ENCODE data around the gene SRSF1.
A peak's percentile ranks its signal among the peaks of the same experiment; 100 is the strongest.
"Not testable (repeated sequence)": the region's sequence is repeated elsewhere in the genome, so short reads cannot be mapped to it uniquely, and the experiment has no call there.

The SRSF1 gene

DNA sequence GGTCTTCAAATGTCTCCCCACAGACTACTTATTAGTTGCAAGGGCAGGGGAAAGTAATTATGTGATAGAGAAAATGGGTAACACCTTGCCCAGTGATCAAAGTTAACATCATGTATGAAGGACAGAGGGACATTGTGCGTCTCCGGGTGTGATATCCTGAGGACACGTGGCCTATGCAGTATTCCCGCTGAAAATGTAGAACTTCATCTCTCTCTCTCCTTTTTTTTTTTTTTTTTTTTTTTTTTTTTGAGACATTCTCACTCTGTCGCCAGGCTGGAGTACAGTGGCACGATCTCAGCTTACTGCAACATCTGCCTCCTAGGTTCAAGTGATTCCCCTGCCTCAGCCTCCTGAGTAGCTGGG lies 43.9 kb downstream of the SRSF1 start:
- DNase-seq, result no peak

DNA sequence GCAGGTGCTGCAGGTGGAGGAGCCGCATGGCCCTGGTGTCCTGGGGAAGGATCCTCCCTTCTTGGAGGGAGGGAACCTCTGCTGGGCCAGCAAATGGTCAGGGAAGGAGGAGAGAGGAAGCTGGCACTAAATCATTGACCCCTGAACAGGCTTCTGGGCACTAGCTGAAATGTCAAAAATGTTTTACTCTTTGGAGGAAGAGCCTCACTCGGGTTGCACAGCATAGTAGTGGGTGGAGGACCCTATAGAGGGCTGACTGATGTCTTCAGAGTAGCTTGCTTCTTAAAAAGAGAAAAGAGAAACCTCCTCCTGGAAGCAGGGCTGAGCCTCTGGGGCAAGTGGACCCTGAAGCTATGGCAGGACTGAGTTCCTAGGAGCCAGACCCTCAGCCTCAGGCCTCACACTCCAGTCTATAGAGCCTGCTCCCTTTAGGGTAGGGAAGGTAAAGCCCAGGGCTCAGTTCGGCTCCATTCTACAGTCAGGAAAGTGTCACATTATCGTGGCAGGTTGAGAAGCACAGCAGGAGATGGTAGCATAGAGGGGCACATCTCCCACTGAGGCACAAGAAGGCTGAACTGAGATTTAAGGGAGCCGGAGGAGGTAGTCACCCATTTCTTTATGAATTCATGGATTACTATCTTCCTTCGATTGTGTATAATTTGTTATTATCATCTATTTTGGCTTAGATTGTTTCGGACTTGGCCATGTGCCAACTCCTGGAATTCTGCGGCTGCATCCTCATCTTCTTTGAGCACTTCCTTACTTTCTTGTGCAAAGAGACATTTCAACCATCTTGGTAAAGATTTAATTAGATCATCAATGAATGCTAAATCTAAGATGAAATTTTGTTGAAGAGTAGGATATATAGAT lies 44.5 kb downstream of the SRSF1 start:
- no peak for DNase-seq

DNA sequence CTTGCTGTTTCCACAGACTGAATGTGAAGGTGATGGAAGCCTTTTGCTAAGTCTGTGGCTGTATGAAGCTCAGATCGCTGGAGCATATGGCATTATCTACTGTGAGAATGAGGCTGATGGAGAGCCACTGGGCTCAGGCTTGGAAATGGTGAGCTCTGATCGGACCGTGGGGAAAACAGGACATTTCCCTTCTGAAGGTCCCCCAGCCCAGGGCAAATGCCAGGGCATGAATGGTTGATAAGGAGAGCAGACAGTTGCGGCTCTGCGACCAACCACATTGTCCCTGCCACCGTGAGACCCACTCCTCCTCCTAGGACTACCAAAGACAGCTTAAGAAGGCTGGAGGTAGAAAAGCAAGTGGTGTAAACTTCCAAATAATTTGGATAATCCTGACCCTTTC lies 47.1 kb downstream of the SRSF1 start:
- no peak for DNase-seq

DNA sequence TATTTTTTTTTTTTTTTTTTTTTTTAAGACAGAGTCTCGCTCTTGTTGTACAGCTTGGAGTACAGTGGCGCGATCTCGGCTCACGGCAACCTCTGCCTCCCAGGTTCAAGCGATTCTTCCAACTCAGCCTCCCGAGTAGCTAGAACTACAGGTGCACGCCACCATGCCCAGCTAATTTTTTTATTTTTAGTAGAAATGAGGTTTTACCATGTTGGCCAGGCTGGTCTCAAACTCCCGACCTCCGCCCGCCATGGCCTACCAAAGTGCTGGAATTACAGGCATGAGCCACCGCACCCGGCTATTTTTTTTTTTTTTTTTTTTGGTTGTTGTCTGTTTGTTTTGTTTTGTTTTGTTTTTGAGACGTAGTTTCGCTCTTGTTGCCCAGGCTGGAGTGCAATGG lies 48.7 kb downstream of the SRSF1 start:
- not testable (repeated sequence) for DNase-seq

DNA sequence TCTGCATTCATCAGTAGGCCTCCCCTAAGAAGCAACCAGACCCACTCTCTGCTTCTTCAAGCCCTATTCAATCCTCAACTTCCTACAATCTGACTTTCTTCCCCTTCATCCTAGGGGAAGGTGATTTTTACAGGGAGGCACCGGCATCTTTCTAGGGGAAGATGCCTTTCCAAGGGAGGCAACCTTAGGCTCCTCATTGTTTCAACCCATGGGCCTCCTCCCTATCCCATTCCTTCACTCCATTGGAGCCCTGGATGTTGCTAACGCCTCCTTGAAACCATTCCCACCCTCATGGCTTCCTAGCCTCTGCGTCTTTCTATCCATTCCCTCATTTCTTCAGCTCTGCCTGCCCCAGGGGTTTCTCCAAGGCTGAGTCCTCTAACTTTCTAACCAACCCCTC lies 49.2 kb downstream of the SRSF1 start:
- DNase-seq, result no peak

DNA sequence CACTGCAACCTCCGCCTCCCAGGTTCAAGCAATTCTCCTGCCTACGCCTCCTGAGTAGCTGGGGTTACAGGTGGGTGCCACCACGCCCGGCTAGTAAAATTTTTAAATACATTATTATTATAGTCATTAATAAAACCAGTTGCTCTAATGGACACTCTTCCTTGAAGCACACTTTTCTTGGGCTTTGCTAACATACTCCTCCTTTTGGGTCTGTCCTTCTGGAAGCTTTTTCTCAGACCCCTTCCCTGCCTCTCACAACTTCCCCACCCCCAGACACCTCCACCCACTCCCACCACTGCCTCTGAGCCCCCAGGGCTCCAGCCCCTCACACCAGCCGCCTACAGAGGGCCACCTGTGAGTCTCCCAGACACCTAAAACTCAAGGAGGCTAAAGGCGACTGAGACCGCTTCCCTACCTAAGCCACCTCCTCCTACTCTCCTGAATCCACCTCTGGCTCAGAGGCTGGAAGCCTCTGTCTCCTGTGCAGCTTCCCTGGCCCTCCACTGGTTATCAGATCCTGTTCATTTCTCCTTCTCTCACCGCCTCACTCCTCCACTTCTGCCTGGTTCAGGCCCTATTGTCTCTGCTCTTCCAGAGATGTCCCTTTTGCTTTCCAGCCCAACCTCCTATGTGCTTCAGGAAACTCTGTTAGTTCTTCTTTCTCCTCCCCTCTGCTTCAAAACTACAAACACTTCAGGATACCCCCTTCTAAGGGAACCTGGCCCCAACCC lies 49.8 kb downstream of the SRSF1 start:
- DNase-seq, result no peak

DNA sequence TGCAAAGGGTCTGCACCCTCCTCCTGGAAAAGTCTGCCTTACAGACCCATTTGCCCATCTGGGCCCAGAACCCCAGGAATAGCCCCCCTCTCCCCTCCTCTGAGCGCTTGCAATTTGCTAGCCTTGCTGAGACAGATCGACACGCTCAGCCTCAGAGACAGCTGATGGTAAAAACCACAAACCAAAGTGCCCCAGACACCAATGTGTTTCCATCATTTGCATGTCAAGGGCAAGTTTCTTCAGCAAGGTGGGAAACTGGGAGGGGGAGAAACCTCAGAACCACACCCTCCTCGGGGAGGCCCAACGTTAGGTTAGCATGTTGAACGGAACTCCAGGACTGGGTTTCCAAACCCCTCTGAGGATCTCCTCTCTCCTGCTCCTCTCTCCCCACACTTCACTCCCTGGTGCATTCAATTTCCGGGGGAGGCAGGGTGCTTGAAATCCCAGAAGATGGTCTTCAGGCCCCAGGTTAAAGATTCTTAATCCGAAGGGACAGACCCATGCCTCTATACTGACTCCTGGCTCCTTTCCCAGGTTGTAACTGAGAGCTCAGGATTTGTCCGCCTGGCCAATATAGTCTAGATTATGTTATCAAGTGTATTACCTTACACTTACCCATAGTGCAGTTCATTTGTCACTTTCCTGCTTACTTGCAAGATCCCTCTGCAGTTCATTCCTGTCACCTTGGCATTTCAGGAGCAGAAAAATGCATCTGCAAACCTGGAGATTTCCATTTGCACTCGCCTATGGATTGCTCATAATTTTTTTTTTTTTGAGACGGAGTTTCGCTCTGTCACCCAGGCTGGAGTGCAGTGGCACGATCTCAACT lies 50.5 kb downstream of the SRSF1 start:
- peak; percentile 45 for DNase-seq

DNA sequence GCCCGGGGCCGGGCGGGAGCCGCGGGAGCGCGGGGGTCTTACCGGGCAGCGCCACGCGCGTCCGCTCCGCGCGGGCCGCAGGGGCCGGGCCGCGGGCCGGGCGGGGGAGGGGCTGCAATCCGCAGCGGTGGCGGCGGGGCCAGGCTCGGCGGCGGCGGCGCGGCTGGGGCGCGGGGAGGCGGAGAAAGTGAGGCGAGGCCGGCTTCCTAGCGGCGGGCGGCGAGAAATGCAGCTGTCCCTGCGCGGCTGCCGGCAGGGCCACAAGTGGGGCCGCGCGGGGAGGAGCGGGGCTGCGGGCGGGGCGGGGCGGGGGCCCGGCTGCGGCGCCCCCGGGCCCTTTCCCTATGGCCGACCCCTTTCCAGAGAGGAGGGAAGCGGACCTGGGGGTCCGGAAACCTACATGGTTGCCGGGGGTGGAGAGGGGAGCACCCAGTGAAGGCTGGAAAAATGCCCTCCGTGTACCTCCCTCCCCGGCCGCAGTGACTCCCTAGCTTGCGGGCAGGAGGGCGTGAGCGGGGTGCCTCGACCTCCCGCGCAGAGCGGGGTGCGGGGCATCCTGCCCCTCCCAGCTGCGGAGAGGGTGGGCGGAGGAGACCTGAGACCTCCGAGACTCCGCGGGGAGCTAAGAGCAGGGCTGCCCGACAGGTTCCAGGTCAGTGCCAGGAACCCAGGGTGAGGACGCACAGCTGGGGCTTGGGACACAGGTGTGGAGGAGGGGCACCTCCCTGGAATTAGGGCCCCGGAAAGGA lies 51.7 kb downstream of the SRSF1 start, which contains the start of gene CUEDC1:
Gene CUEDC1, minus strand, starts transcription at position 230 of the 749 bp plus-strand sequence. CDS start 69,848 bp downstream, outside the sequence.
- peak; percentile 70 for DNase-seq

DNA sequence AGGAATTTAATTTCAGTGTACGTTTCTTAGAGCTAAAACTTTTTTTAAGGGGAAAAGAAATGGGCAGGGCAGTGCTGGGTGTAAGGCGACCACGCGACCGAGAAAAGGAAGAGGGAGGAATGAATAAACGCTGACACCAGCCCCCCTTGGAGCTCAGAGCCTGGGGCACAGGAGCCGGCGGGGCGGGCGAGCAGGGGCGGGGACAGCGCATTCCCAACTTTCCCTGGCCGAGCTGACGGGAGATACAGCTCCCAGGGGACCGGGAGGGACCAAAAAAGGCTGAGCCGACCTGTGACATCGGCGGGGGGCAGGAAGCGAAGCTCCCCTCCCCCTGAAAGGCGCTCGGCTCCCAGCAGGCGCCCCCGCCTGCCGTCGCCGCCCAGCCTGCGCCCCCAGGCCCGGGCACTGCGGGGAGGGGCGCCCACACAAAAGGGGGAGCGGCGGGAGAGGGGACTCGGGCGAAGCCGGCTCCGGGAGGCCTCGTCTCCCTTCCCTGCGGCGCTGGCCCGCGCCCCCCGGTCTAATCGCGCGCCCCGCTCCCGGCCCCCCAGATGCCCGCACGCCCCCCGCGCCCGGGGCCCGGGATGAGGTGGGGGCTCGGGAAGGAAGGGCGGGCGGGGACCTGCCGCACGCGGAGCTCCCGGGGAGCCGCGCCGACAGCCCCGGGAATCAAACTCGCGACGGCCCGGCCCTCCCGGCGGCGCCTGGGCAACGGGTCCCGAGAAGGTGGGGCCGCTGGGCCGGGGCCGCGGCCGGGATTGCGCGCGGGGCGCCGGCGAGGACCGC lies 52.5 kb downstream of the SRSF1 start:
- no peak for DNase-seq

DNA sequence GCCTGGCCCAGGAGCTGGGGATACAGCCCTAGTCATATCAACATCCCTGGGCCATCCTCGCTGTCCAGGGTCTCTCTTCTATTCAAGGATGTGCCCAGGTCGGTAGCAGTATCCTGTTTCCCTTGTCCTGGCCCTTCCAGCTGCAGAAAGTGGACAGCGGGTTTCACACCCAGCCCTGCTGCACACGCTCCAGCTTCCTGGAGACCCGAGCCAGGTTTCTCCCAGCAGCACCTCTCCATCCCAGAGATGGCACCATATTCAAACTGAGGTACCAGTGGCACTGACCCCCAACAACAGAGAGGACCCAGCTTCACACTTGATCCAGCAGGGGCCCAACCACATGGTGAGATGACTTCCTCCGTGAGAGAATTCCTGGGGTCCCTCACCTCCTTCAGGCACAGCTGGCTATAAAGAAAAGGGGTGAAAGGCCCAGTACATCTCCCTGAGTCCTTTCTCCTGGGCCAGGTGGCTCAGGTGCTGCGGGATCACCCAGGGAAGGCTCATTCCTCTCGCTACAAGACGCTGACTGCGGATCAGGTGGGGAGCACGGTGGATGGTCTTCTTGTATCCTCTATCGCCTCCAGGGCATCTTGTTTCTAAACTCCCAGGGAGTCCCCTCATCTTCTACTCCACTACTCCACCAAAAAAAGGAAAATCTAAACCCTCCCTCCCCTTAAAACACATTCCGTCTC lies 53.2 kb downstream of the SRSF1 start:
- DNase-seq, result no peak
